Thyroid gland (tissue), 4 donors: ENCODE results near the gene PRSS21. TPM values are rescaled to one million over a fixed set of nuclear protein-coding genes. Genes with fewer than 3 reads are reported as not detected.

Source experiments
- DNase-seq, 2 donors: peaks; one replicate each; pipeline ENCODE4 v3.0.0-alpha.2; 2019
- H3K27ac ChIP-seq, 3 donors: fragments of 200-600 bp; sonication (generic); 1 replicate in 2 of 3; 2 replicates in 1 of 3; pipeline ENCODE4 v1.5.1; 2016 to 2019; ENCODE audit warnings: mild to moderate bottlenecking in 1 of 3, moderate library complexity in 1 of 3
- H3K27me3 ChIP-seq: fragments of 200-600 bp; sonication (generic); one replicate; pipeline ENCODE4 v1.5.1; 2019
- H3K36me3 ChIP-seq, 2 donors: fragments of 200-600 bp; sonication (generic); one replicate each; pipeline ENCODE4 v1.5.1; 2016 to 2019
- H3K4me1 ChIP-seq, 2 donors: fragments of 200-600 bp; sonication (generic); one replicate each; pipeline ENCODE4 v1.5.1; 2017 to 2019
- H3K4me3 ChIP-seq, 3 donors: fragments of 200-600 bp; sonication (generic); replicated peaks in 1 of 3; 1 replicate in 2 of 3; 2 replicates in 1 of 3; pipeline ENCODE4 v1.5.1; 2016; ENCODE audit warnings: mild to moderate bottlenecking in 1 of 3
- H3K9me3 ChIP-seq: fragments of 200-600 bp; sonication (generic); one replicate; pipeline ENCODE4 v1.5.1; 2017
- CTCF ChIP-seq, 6 experiments: fragments of 200-600 bp in 3 of 6; fragments of 450-650 bp in 3 of 6; sonication (generic) in 3 of 6; IDR thresholded peaks; one replicate each; pipeline ENCODE4 v1.5.1; 2016 to 2019; ENCODE audit warnings: antibody characterized with exemption in 6 of 6, mild to moderate bottlenecking in 2 of 6, inconsistent platforms in 1 of 6, moderate library complexity in 1 of 6
- POLR2A ChIP-seq, 2 donors: fragments of 450-650 bp; IDR thresholded peaks; one replicate each; pipeline ENCODE4 v1.6.1; 2017; ENCODE audit warnings: antibody characterized with exemption in 2 of 2, mild to moderate bottlenecking in 2 of 2, moderate library complexity in 1 of 2
- WGBS, 2 donors: methylation state at CpG; one replicate each; pipeline ENCODE4 v1.1.5; 2017; 5-methylcytosine and 5-hydroxymethylcytosine counted together
- intact Hi-C: fragments of 100-400 bp; cut with DNase I; formaldehyde crosslinking; loops from one replicate; pipeline ENCODE4 v1.15.1; 2023
- total RNA-seq, 4 donors: library from RNA; depleted of rRNA; stranded (reverse); fragments of >200 nt; gene quantifications; one replicate each; pipeline ENCODE4 v1.2.3, GENCODE V29; 2016

PRSS21 gene
- total RNA-seq, 4 donors from 2014 or later: 0.56 TPM; not detected in 3

GRCh38 chr16:2775131-2775716, 41.8 kb upstream of the PRSS21 start:
- Histone ChIP-seq H3K4me3 (no peak overlapping the region), H3K27me3 (no peaks in the 10 kb centered on the region), H3K4me1 (peaks cover 18 to 19% of the 10 kb centered on the region in 2 donors), H3K36me3 (peaks cover 32 to 37% of the 10 kb centered on the region in 2 donors), H3K27ac (no peak overlapping the region), H3K9me3 (no peaks in the 10 kb centered on the region)
- DNase-seq: no peak
- intact Hi-C loops: no loop called here
- TF ChIP-seq CTCF (IDR thresholded peaks at IDR 0.05) (no peak), POLR2A (IDR thresholded peaks at IDR 0.05) (no peak)
- 71 to 82% methylated on average over 5 to 7 of the region's 7 CpGs for WGBS, 2 donors

- intact Hi-C loops: no loop called here
- peak overlapping the region; percentile 41 to 98 (median 70) for H3K4me3 ChIP-seq
- no peak overlapping the region for H3K27ac ChIP-seq
- peaks cover 25 to 30% of the 10 kb centered on the region in 2 donors for H3K36me3 ChIP-seq
- WGBS, 2 donors: 53 to 58% methylated on average over 11 of the region's 11 CpGs
- H3K4me1 ChIP-seq: peaks cover 18 to 19% of the 10 kb centered on the region in 2 donors
- H3K27me3 ChIP-seq: no peaks in the 10 kb centered on the region
- TF ChIP-seq CTCF (IDR thresholded peaks at IDR 0.05) (no peak), POLR2A (IDR thresholded peaks at IDR 0.05) (no peak)
- no peak for DNase-seq
- no peaks in the 10 kb centered on the region for H3K9me3 ChIP-seq
Measured at GRCh38 chr16:2775765-2776499, 41.1 kb upstream of the PRSS21 start.

GRCh38 chr16:2776500-2777139, 40.4 kb upstream of the PRSS21 start:
- no peak for TF ChIP-seq POLR2A (IDR thresholded peaks at IDR 0.05)
- TF ChIP-seq CTCF (IDR thresholded peaks at IDR 0.05): no peak
- intact Hi-C loops: no loop called here
- peaks cover 18 to 19% of the 10 kb centered on the region in 2 donors for H3K4me1 ChIP-seq

GRCh38 chr16:2777231-2777902, 39.7 kb upstream of the PRSS21 start, which contains the start of gene ELOB:
Gene ELOB (minus strand): TSS chr16:2777280. CDS start chr16:2777239, 41 bp downstream.
- Histone ChIP-seq H3K4me3 (peak within 1 kb of the TSS; percentile 70 to 98 (median 94)), H3K4me1 (peaks cover 18 to 19% of the 10 kb centered on the region in 2 donors), H3K36me3 (peaks cover 11 to 16% of the 10 kb centered on the region in 2 donors), H3K9me3 (no peaks in the 10 kb centered on the region), H3K27ac (peak within 1 kb of the TSS; percentile 99 to 100 (median 99)), H3K27me3 (no peaks in the 10 kb centered on the region)
- intact Hi-C loops: no loop called here
- peak; percentile 88 to 90 for DNase-seq
- no peak for TF ChIP-seq CTCF (IDR thresholded peaks at IDR 0.05)
- peak; percentile 29 to 88 for TF ChIP-seq POLR2A (IDR thresholded peaks at IDR 0.05)
- 0% methylated on average over 1 to 10 of the region's 70 CpGs for WGBS, 2 donors

More at GRCh38 chr16:2776500-2777139, 40.4 kb upstream of the PRSS21 start:
- H3K27me3 ChIP-seq: no peaks in the 10 kb centered on the region
- H3K9me3 ChIP-seq: no peaks in the 10 kb centered on the region
- no peak for DNase-seq
- 0 to 1% methylated on average over 9 to 21 of the region's 72 CpGs for WGBS, 2 donors
- H3K36me3 ChIP-seq: peaks cover 18 to 23% of the 10 kb centered on the region in 2 donors
- peak overlapping the region in 2 of 3 donors; percentile 61 to 67 for H3K27ac ChIP-seq
- H3K4me3 ChIP-seq: peak overlapping the region; percentile 41 to 98 (median 70)
